Choroid plexus epithelial cell (primary cell): ENCODE data around the gene ST6GALNAC6.

Source experiments
- DNase-seq: peaks from one replicate; pipeline ENCODE4 v3.0.0-alpha.2; 2010; ENCODE audit warnings: low read depth
- H3K4me3 ChIP-seq: 2 replicates; pipeline ENCODE4 v1.5.1; 2011; ENCODE audit warnings: low read depth, mild to moderate bottlenecking, control low read depth, low read length, moderate library complexity
- CTCF ChIP-seq: conservative IDR thresholded peaks from 2 replicates; pipeline ENCODE4 v1.5.1; 2011; ENCODE audit warnings: low read depth, mild to moderate bottlenecking, control low read depth, inconsistent platforms, low read length, moderate library complexity

ST6GALNAC6 gene

GRCh38 chr9:127876026-127876763 is 23.2 kb downstream of the ST6GALNAC6 start:
- no peak for TF ChIP-seq CTCF
- peak overlapping the region; percentile 63 for H3K4me3 ChIP-seq
- DNase-seq, result no peak

GRCh38 chr9:127875306-127875966 is 24.0 kb downstream of the ST6GALNAC6 start:
- no peak for TF ChIP-seq CTCF
- H3K4me3 ChIP-seq, result no peak overlapping the region
- DNase-seq, result peak; percentile 64

GRCh38 chr9:127874301-127875221 is 24.8 kb downstream of the ST6GALNAC6 start:
- no peak for TF ChIP-seq CTCF
- no peak overlapping the region for H3K4me3 ChIP-seq
- no peak for DNase-seq

- H3K4me3 ChIP-seq, result no peak overlapping the region
- TF ChIP-seq CTCF, result no peak
- DNase-seq, result no peak
Observed at GRCh38 chr9:127873886-127874285, 25.5 kb downstream of the ST6GALNAC6 start.

GRCh38 chr9:127873223-127873691 is 26.1 kb downstream of the ST6GALNAC6 start:
- DNase-seq, result no peak
- TF ChIP-seq CTCF, result no peak
- no peak overlapping the region for H3K4me3 ChIP-seq

- TF ChIP-seq CTCF, result no peak
- H3K4me3 ChIP-seq, result no peak overlapping the region
- no peak for DNase-seq
Observed at GRCh38 chr9:127872369-127873222, 26.8 kb downstream of the ST6GALNAC6 start.
